Endothelial cell of umbilical vein (primary cell): ENCODE results near the gene USF3. TPM values are rescaled to one million over a fixed set of nuclear protein-coding genes. Genes with fewer than 3 reads are reported as not detected.

Experiments
- BruUV-seq: library from RNA; stranded (reverse); fragments of 400-500 nt; replicated peaks from 2 replicates; lab custom pipeline; 2021; lab: Mats Ljungman, UMichigan
- CTCF ChIA-PET: fragments of 300-600, 350-600 bp; sonication (Branson Sonifier 250); formaldehyde crosslinking; loops from one replicate; lab custom pipeline; 2021; ENCODE audit warnings: antibody characterized with exemption, inconsistent platforms; lab: Charles Lee
- POLR2A ChIA-PET: fragments of 300-600, 350-600 bp; sonication (Branson Sonifier 250); formaldehyde crosslinking; loops from one replicate; lab custom pipeline; 2021; ENCODE audit warnings: antibody characterized with exemption, inconsistent platforms; lab: Charles Lee
- DNase-seq: peaks from one replicate; pipeline ENCODE4 v3.0.0-alpha.2; 2011; ENCODE audit warnings: low read depth, low spot score
- FAIRE-seq: peaks from 2 replicates; lab custom pipeline; 2011; peaks lifted over from hg19 to GRCh38; lab: Jason Lieb, UNC
- H2AFZ ChIP-seq: 2 replicates; pipeline ENCODE4 v1.6.0; 2012; ENCODE audit warnings: low read depth, low read length, control low read depth, inconsistent platforms
- H3K27ac ChIP-seq: 2 replicates; pipeline ENCODE4 v1.5.1; 2011; ENCODE audit warnings: low read depth, mild to moderate bottlenecking, control low read depth, low read length, moderate library complexity; ENCODE audit not compliant: insufficient read depth
- H3K27me3 ChIP-seq, 2 experiments: 2 replicates each; pipeline versions ENCODE4 v1.6.0 to v1.6.1; 2011; ENCODE audit warnings: low read length in 2 of 2, mixed read lengths in 1 of 2; ENCODE audit not compliant: control insufficient read depth in 2 of 2, insufficient read depth in 2 of 2
- H3K36me3 ChIP-seq, 2 experiments: 2 replicates in 1 of 2; 3 replicates in 1 of 2; pipeline ENCODE4 v1.5.1; 2011; ENCODE audit warnings: low read length in 2 of 2, mild to moderate bottlenecking in 1 of 2, moderate library complexity in 1 of 2; ENCODE audit not compliant: control insufficient read depth in 2 of 2, insufficient read depth in 2 of 2; ENCODE audit errors: extremely low read depth in 1 of 2
- H3K4me1 ChIP-seq: 3 replicates; pipeline ENCODE4 v1.5.1; 2011; ENCODE audit warnings: mild to moderate bottlenecking, low read length; ENCODE audit not compliant: control insufficient read depth, insufficient read depth; ENCODE audit errors: extremely low read depth
- H3K4me2 ChIP-seq: 2 replicates; pipeline ENCODE4 v1.6.1; 2011; ENCODE audit warnings: low read length, control low read depth, mixed read lengths; ENCODE audit not compliant: insufficient read depth
- H3K4me3 ChIP-seq, 3 experiments: fragments of 200-600 bp in 1 of 3; sonication (generic), shearing (Covaris generic) in 1 of 3; replicated peaks in 1 of 3; 2 replicates each; pipeline ENCODE4 v1.5.1; 2011 to 2016; ENCODE audit warnings: control low read depth in 3 of 3, low read length in 3 of 3, mild to moderate bottlenecking in 2 of 3, inconsistent platforms in 1 of 3, low read depth in 1 of 3, moderate library complexity in 1 of 3; ENCODE audit not compliant: insufficient read depth in 1 of 3
- H3K79me2 ChIP-seq: 2 replicates; pipeline ENCODE4 v1.6.0; 2012; ENCODE audit warnings: low read length, inconsistent platforms; ENCODE audit not compliant: control insufficient read depth, insufficient read depth
- H3K9ac ChIP-seq: replicated peaks from 2 replicates; pipeline ENCODE3; 2011; ENCODE audit warnings: low read length, control low read depth; ENCODE audit not compliant: insufficient read depth; ENCODE audit errors: extremely low read depth
- H3K9me1 ChIP-seq: replicated peaks from 3 replicates; pipeline ENCODE4 v1.6.0; 2011; ENCODE audit warnings: mild to moderate bottlenecking, low read length; ENCODE audit not compliant: control insufficient read depth, insufficient read depth; ENCODE audit errors: extremely low read depth
- H3K9me3 ChIP-seq: replicated peaks from 2 replicates; pipeline ENCODE4 v1.5.1; 2012; ENCODE audit warnings: low read length, inconsistent platforms; ENCODE audit not compliant: control insufficient read depth, insufficient read depth
- H4K20me1 ChIP-seq: replicated peaks from 2 replicates; pipeline ENCODE3; 2011; ENCODE audit warnings: mild to moderate bottlenecking, low read length; ENCODE audit not compliant: control insufficient read depth, insufficient read depth; ENCODE audit errors: extremely low read depth
- CTCF ChIP-seq, 2 donors: IDR thresholded peaks; 1 replicate in 1 of 2; 2 replicates in 1 of 2; pipeline ENCODE4 v1.5.1; 2011; ENCODE audit warnings: low read length in 2 of 2, mild to moderate bottlenecking in 2 of 2, moderate library complexity in 2 of 2, control low read depth in 1 of 2, inconsistent platforms in 1 of 2, low read depth in 1 of 2; ENCODE audit not compliant: insufficient read depth in 1 of 2; ENCODE audit errors: extremely low read depth in 1 of 2
- FOS ChIP-seq: IDR thresholded peaks from 2 replicates; pipeline ENCODE4 v1.6.1; 2011; ENCODE audit warnings: mild to moderate bottlenecking, low read length, moderate library complexity, borderline replicate concordance; ENCODE audit not compliant: insufficient read depth
- GATA2 ChIP-seq: IDR thresholded peaks from 2 replicates; pipeline ENCODE4 v1.7.0; 2011; ENCODE audit warnings: low read depth, mild to moderate bottlenecking, moderate library complexity, mixed read lengths, low read length; ENCODE audit not compliant: insufficient read length, insufficient read depth
- JUN ChIP-seq: IDR thresholded peaks from 2 replicates; pipeline ENCODE4 v1.6.1; 2011; ENCODE audit warnings: borderline replicate concordance, low read depth; ENCODE audit not compliant: insufficient read length, insufficient read depth
- MAX ChIP-seq: IDR thresholded peaks from 2 replicates; pipeline ENCODE4 v1.6.1; 2011; ENCODE audit not compliant: insufficient read depth, insufficient read length
- MYC ChIP-seq: IDR thresholded peaks from one replicate; pipeline ENCODE4 v1.6.1; 2011; ENCODE audit warnings: mild to moderate bottlenecking, low read depth, low read length
- POLR2A ChIP-seq: IDR thresholded peaks from 2 replicates; pipeline ENCODE4 v1.6.1; 2012; ENCODE audit warnings: low read depth, mild to moderate bottlenecking, control low read depth, low read length
- POLR2AphosphoS5 ChIP-seq: IDR thresholded peaks from 2 replicates; pipeline ENCODE4 v1.6.1; 2012; ENCODE audit warnings: low read depth, mild to moderate bottlenecking, control low read depth, low read length, moderate library complexity; ENCODE audit not compliant: insufficient read depth
- dilution Hi-C: fragments of 300-500 bp; cut with MboI; formaldehyde crosslinking; loops from one replicate; pipeline ENCODE4 v1.15.0; 2019; ENCODE audit warnings: low sequenced_read_pairs; ENCODE audit not compliant: extremely low pct_ligation_motif_present
- intact Hi-C: fragments of 100-400 bp; cut with micrococcal nuclease; formaldehyde crosslinking; loops from one replicate; pipeline ENCODE4 v1.10.0; 2022
- polyA plus RNA-seq, 4 experiments: library from polyadenylated mRNA; depleted of rRNA in 3 of 4; stranded (reverse) in 3 of 4; unstranded in 1 of 4; fragments of >200 nt; gene quantifications; 2 replicates each; pipeline versions ENCODE4 v1.2.1 to v1.2.3, GENCODE V29; 2011 to 2012; ENCODE audit warnings: missing spikeins in 1 of 4
- total RNA-seq: library from RNA; stranded (reverse); gene quantifications from 2 replicates; pipeline ENCODE4 v1.2.3, GENCODE V29; 2021

Gene USF3
- total and polyA plus RNA-seq, 2 donors (not counting 3 experiments of a cell fraction or from before 2014, with no cell fraction given): 7.0 to 10.5 TPM

- dilution Hi-C loops: no loop called here
These were observed 47.1 kb downstream of the USF3 start for GRCh38 chr3:113649174-113649845.

More at GRCh38 chr3:113649174-113649845, 47.1 kb downstream of the USF3 start:
- intact Hi-C loops: no loop called here
- H3K36me3 ChIP-seq: no peaks in the 10 kb centered on the region
- H3K9ac ChIP-seq: no peak overlapping the region
- no peak overlapping the region for H2AFZ ChIP-seq
- no TSS peak for BruUV-seq
- CTCF ChIA-PET: no interaction called here
- H3K9me1 ChIP-seq: no peaks in the 10 kb centered on the region
- no peaks in the 10 kb centered on the region for H3K27me3 ChIP-seq
- no peak for FAIRE-seq
- TF ChIP-seq MYC: no peak
- no peak for TF ChIP-seq JUN
- TF ChIP-seq CTCF (IDR thresholded peaks at IDR 0.05; ENCODE audit: extremely low read depth in 1 of 2, insufficient read depth in 1 of 2, low read depth in 1 of 2, low read length in 2 of 2): no peak
- no peak for TF ChIP-seq FOS
- TF ChIP-seq MAX: no peak
- TF ChIP-seq GATA2: no peak
- no peak for TF ChIP-seq POLR2AphosphoS5
- TF ChIP-seq POLR2A: no peak
- DNase-seq: no peak
- peaks cover 2% of the 10 kb centered on the region for H3K9me3 ChIP-seq
- POLR2A ChIA-PET: no interaction called here
- no peaks in the 10 kb centered on the region for H3K79me2 ChIP-seq
- no peak overlapping the region for H3K4me2 ChIP-seq
- H3K27ac ChIP-seq: no peak overlapping the region
- H3K4me3 ChIP-seq: no peak overlapping the region
- no peaks in the 10 kb centered on the region for H4K20me1 ChIP-seq
- no peaks in the 10 kb centered on the region for H3K4me1 ChIP-seq
